GM10266 (cell line): ENCODE measurements around the gene SPOCK1.

Experiments used
- DNase-seq: peaks from one replicate; pipeline ENCODE4 v3.0.0; 2012; ENCODE audit errors: extremely low spot score
- CTCF ChIP-seq: IDR thresholded peaks from 2 replicates; pipeline ENCODE4 v1.5.1; 2012; ENCODE audit warnings: mild to moderate bottlenecking, low read depth; ENCODE audit not compliant: control insufficient read depth, insufficient read depth; ENCODE audit errors: missing control alignments

The SPOCK1 gene

GRCh38 chr5:137200906-137201700 is 298.0 kb downstream of the SPOCK1 start:
- no peak for DNase-seq
- TF ChIP-seq CTCF: no peak

DNA sequence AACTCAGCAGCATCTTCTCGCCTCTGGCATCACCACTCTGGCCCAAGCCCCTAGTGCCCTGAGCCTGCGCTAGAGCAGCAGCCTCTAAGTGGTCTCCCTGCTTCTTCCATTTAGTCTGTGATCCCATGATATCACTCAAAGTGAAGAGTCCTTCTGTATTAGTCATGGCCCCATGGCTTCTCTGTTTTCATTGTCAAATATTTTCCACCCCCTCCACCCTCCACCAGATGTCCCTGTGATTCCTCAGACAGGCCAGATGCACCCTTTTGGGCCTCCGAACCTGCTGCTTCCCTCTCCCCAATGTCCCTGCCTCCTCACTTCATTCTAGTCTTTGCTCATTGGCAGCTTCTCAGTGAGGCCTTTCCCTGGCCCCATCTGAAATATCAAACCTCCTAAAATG is 299.2 kb downstream of the SPOCK1 start:
- no peak for TF ChIP-seq CTCF
- DNase-seq: no peak

- DNase-seq: no peak
- TF ChIP-seq CTCF: no peak
These were observed 299.9 kb downstream of the SPOCK1 start for GRCh38 chr5:137199201-137199600.

- DNase-seq: no peak
- TF ChIP-seq CTCF: no peak
These were observed 303.6 kb downstream of the SPOCK1 start for GRCh38 chr5:137195483-137195882.

DNA sequence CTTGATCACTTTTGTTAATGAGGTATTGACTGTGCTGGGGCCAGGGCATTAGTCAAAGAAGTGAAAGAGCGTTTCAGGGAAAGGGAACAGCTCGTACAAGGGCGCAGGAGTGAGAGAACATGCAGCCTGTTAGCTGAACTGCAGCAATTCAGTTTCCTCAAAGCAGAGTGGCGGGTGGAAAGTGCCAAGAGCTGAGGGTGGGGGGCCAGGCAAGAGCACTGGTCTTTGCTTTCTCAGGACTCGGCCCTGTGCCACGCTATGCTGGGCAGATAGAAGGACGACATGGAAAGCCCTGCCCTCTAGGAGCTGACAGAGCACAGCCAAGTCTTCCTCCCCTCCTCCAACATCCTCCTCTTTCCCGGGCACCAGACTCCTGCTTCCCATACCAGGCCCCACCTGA is 304.8 kb downstream of the SPOCK1 start:
- no peak for TF ChIP-seq CTCF
- no peak for DNase-seq

DNA sequence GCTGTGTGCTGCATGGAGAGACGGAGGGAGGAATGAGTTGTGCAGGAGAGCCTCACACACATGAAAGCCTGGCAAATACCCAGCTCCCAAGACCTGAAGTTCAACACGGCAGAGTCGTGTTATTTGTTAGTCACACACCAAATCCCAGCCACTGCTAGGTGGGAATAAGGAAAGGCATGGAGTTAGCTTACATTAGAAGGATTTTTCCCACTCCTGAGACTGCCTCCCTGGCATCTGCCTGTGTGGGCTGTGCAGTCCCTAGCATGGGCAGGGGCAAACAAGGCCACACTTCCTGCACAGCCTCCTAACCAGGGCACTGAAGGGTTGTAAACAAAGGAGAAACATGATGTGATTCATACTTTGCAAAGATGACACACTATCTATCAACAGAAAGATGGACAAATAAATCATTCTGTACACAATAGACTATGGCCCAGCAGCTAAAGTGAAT is 306.8 kb downstream of the SPOCK1 start:
- DNase-seq: no peak

DNA sequence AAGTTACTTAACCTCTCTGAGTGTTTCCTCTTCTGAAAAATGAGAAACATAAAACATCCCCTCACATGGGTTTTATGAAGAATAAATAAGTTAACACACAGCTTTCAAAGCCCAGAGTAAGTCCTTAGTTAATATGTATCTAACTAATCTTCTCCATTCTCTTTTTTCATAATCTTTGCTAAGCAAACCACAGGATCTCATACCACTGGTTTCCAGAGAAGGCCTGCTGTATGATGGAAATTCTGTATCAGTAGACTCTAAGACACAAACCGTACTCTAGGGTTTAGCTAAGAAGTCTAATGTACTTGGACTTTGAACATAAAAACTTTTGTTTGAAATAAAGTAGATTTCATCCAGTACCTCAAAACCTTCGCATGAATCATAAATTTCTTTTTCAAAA is 307.9 kb downstream of the SPOCK1 start:
- DNase-seq: no peak
- TF ChIP-seq CTCF: no peak

More for the DNA sequence above, 306.8 kb downstream of the SPOCK1 start:
- no peak for TF ChIP-seq CTCF
